Activated CD4-positive, alpha-beta T cell treated with anti-CD3 and anti-CD28 coated beads, Interleukin-2, amount 10 ng/mL, durations not matched to agents 24 days and 14 days (primary cell): ENCODE measurements around the gene ICE2. TPM values are rescaled to one million over a fixed set of nuclear protein-coding genes. Genes with fewer than 3 reads are reported as not detected.

ENCODE experiments used
- DNase-seq: peaks from one replicate; pipeline ENCODE4 v3.0.0; 2022
- H3K27ac Mint-ChIP-seq: one replicate; pipeline ENCODE4 v1.8.0; 2022; ENCODE audit warnings: mild to moderate bottlenecking, mixed read lengths
- H3K27me3 Mint-ChIP-seq: one replicate; pipeline ENCODE4 v1.8.0; 2022; ENCODE audit warnings: mixed read lengths
- H3K36me3 Mint-ChIP-seq: one replicate; pipeline ENCODE4 v1.8.0; 2022; ENCODE audit warnings: low read depth, mild to moderate bottlenecking, mixed read lengths
- H3K4me1 Mint-ChIP-seq: one replicate; pipeline ENCODE4 v1.8.0; 2021; ENCODE audit warnings: mixed read lengths
- H3K4me3 Mint-ChIP-seq: one replicate; pipeline ENCODE4 v1.8.0; 2022; ENCODE audit warnings: mild to moderate bottlenecking, moderate library complexity, mixed read lengths
- H3K9me3 Mint-ChIP-seq: one replicate; pipeline ENCODE4 v1.8.0; 2021; ENCODE audit warnings: mixed read lengths
- intact Hi-C: fragments of 100-400 bp; cut with micrococcal nuclease; formaldehyde crosslinking; loops from one replicate; pipeline ENCODE4 v1.15.1; 2023
- total RNA-seq: library from RNA; stranded (reverse); gene quantifications from 2 replicates; pipeline ENCODE4 v1.2.3, GENCODE V29; 2022

The ICE2 gene
- total RNA-seq, 1 donor from 2014 or later: 62.6 TPM

GRCh38 chr15:60513676-60514075 is 34.7 kb upstream of the ICE2 start:
- Mint-ChIP-seq H3K36me3 (peaks cover 59% of the 10 kb centered on the region), H3K4me3 (no peak overlapping the region), H3K27me3 (no peaks in the 10 kb centered on the region), H3K27ac (no peak overlapping the region), H3K4me1 (peaks cover 21% of the 10 kb centered on the region), H3K9me3 (no peaks in the 10 kb centered on the region)
- DNase-seq: no peak
- intact Hi-C loops: no loop called here

DNA sequence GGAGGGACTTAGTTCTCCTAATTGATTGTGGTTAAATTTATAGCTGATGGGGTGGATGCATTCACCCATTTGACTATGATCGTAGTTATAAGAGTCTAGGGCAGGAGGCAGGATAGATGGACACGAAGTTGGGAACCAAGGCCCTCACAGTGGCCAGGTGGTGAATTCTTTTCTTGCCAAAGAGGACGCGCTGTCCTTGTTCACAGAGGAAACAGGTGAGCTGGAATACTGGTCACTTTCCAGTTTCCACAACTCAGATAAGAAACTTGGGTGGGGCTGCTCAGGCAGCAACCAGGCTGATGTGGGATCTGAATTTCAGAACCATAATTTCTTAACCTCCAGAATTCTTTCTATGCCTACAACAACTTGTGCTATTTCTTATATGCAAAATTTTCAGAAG is 34.0 kb upstream of the ICE2 start:
- no peak overlapping the region for H3K27ac Mint-ChIP-seq
- H3K9me3 Mint-ChIP-seq: no peaks in the 10 kb centered on the region
- DNase-seq: no peak
- intact Hi-C loops: no loop called here
- peaks cover 56% of the 10 kb centered on the region for H3K36me3 Mint-ChIP-seq
- H3K4me3 Mint-ChIP-seq: no peak overlapping the region
- H3K27me3 Mint-ChIP-seq: no peaks in the 10 kb centered on the region
- peaks cover 23% of the 10 kb centered on the region for H3K4me1 Mint-ChIP-seq

DNA sequence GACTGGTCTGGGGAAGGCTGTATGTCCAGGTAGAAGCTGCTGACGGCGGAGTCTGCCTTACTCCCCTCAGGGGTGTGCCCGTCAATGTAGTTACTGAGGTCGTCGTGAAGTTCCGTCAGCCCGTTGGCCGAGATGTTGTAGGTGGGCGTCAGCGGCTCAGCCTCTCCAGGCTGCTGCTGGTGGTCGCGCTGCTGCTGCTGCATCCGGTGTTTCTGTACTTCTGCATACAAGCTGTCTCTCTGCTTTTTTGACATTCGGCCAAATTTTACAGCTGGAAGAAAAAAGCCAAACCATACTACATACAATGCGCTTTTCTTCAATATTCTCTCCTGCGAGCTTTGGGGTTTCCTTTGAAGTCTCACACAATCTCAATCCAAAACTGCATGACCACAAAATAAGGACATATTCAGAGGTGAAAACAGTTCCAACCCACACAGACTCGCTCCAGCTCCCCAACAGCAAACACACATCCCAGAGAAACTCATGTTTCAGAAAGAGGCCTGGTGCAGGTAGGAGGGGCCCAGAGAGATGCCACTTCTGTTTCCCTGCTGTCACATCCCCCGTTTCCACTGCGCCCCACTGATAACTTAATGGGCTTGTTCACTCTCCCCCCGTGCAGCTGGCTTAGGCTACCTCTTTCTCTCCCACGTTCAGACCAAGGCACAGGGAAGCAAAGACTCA is 32.5 kb upstream of the ICE2 start:
- H3K4me1 Mint-ChIP-seq: peaks cover 31% of the 10 kb centered on the region
- H3K36me3 Mint-ChIP-seq: peaks cover 56% of the 10 kb centered on the region

DNA sequence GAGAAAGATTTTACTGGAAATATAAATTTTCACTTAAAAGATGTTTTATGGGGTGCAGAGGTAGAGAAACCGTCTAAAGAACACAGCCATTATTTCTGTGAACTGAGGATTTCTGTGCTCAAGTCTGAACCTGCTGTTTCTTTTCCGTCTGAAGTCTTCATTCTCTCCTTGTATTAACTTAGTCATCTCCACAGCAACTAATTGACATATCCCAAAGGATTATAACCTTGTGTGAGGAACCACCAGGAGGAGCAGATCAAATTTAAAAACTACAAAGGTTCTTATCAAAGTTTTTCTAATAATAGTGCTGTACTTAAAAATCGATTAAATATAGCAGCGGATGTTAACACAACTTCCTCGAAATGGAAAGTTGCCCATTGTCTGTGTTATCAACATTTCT is 31.1 kb upstream of the ICE2 start:
- H3K4me3 Mint-ChIP-seq: no peak overlapping the region
- intact Hi-C loops: no loop called here
- no peaks in the 10 kb centered on the region for H3K9me3 Mint-ChIP-seq
- H3K27me3 Mint-ChIP-seq: no peaks in the 10 kb centered on the region
- peaks cover 31% of the 10 kb centered on the region for H3K4me1 Mint-ChIP-seq
- no peak overlapping the region for H3K27ac Mint-ChIP-seq
- H3K36me3 Mint-ChIP-seq: peaks cover 65% of the 10 kb centered on the region
- DNase-seq: no peak

More for the DNA sequence above, 32.5 kb upstream of the ICE2 start:
- peak overlapping the region; percentile 0 for H3K27ac Mint-ChIP-seq
- intact Hi-C loops: no loop called here
- H3K9me3 Mint-ChIP-seq: no peaks in the 10 kb centered on the region
- no peaks in the 10 kb centered on the region for H3K27me3 Mint-ChIP-seq
- no peak overlapping the region for H3K4me3 Mint-ChIP-seq
- DNase-seq: peak; percentile 52

DNA sequence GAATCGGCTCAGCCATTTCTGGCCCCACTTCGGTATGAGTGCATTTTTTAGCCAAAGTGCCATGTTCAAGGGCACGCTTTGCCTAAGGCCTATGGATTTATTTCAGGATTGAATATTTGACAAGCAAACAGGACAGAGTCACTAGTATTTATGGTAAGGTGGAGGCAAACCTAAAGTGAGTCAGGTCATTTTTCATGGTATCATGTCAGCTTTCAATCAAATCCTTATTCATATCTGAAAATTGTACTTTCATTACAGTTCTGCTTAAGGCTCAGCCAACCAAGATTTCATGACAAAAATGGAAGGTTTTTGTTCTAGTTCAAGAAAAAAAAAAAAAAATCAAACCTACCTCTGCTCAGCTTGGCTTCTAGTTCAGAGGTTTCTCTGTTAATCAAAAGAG is 30.5 kb upstream of the ICE2 start:
- H3K4me3 Mint-ChIP-seq: no peak overlapping the region
- intact Hi-C loops: loop anchor here (2.0 to 10.0 kb wide), 5 partner anchors 41 to 1325 kb away; no protein-coding TSS in a partner anchor
- DNase-seq: no peak
- H3K27me3 Mint-ChIP-seq: no peaks in the 10 kb centered on the region
- no peaks in the 10 kb centered on the region for H3K9me3 Mint-ChIP-seq
- peaks cover 66% of the 10 kb centered on the region for H3K36me3 Mint-ChIP-seq
- peaks cover 31% of the 10 kb centered on the region for H3K4me1 Mint-ChIP-seq
- peak overlapping the region; percentile 24 for H3K27ac Mint-ChIP-seq

DNA sequence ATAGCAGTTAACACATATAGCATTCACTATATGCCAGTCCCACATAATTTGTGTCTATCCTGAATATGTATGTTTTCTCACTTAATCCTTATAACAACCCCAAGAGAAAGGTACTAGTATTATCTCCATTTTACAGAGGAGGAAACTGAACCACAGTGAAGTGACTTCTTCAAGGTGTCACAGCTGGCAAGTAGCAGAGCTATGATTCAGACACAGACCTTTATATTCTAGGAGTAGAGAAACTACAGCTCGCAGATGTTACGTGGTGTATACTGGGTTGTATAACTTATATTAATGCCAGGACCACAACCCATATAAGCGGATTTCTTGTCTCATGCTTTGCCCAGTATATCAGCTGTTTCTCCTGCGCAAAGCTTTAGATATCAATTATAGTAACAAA is 29.5 kb upstream of the ICE2 start:
- no peak overlapping the region for H3K4me3 Mint-ChIP-seq
- H3K27me3 Mint-ChIP-seq: no peaks in the 10 kb centered on the region
- peaks cover 61% of the 10 kb centered on the region for H3K36me3 Mint-ChIP-seq
- peak overlapping the region; percentile 17 for H3K27ac Mint-ChIP-seq
- peaks cover 31% of the 10 kb centered on the region for H3K4me1 Mint-ChIP-seq
- intact Hi-C loops: loop anchor here (1.0 to 10.0 kb wide), 6 partner anchors 42 to 1326 kb away; no protein-coding TSS in a partner anchor
- DNase-seq: no peak
- H3K9me3 Mint-ChIP-seq: no peaks in the 10 kb centered on the region

- intact Hi-C loops: loop anchor here (1.0 to 10.0 kb wide), 8 partner anchors 12 to 1327 kb away; no protein-coding TSS in a partner anchor
- peak overlapping the region; percentile 62 for H3K27ac Mint-ChIP-seq
- H3K36me3 Mint-ChIP-seq: peaks cover 59% of the 10 kb centered on the region
- no peaks in the 10 kb centered on the region for H3K9me3 Mint-ChIP-seq
- DNase-seq: peak; percentile 88
- H3K27me3 Mint-ChIP-seq: no peaks in the 10 kb centered on the region
- peaks cover 29% of the 10 kb centered on the region for H3K4me1 Mint-ChIP-seq
- peak overlapping the region; percentile 15 for H3K4me3 Mint-ChIP-seq
Measured at GRCh38 chr15:60507596-60508424, 28.9 kb upstream of the ICE2 start.

DNA sequence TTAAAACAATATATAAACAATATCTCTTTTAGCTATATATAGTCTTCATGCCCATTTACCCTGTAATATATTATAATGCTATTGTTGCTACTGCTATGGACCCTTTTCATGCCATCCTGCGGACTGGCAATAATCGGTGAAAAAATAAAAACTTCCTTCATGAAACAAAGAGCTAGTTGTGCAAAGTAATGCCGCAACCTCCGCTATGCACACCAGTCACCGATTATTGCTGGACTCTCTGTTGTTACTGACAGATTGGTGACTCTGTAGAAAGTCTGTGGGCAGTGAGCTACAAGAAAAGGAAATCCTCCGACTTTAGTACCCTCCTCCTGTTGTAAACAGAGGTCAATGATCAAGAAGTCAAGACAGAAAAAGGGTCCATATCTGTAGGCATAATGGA is 17.9 kb upstream of the ICE2 start:
- Mint-ChIP-seq H3K36me3 (peaks cover 47% of the 10 kb centered on the region), H3K4me3 (no peak overlapping the region), H3K9me3 (no peaks in the 10 kb centered on the region), H3K4me1 (peaks cover 2% of the 10 kb centered on the region), H3K27me3 (no peaks in the 10 kb centered on the region), H3K27ac (no peak overlapping the region)
- DNase-seq: peak; percentile 45
- intact Hi-C loops: no loop called here

GRCh38 chr15:60494108-60494507 is 15.2 kb upstream of the ICE2 start:
- intact Hi-C loops: no loop called here
- no peak overlapping the region for H3K4me3 Mint-ChIP-seq
- peaks cover 38% of the 10 kb centered on the region for H3K36me3 Mint-ChIP-seq
- no peaks in the 10 kb centered on the region for H3K27me3 Mint-ChIP-seq
- H3K4me1 Mint-ChIP-seq: peaks cover 2% of the 10 kb centered on the region
- no peak overlapping the region for H3K27ac Mint-ChIP-seq
- no peaks in the 10 kb centered on the region for H3K9me3 Mint-ChIP-seq
- DNase-seq: peak; percentile 34

- peak; percentile 8 for DNase-seq
- no peak overlapping the region for H3K4me3 Mint-ChIP-seq
- peaks cover 35% of the 10 kb centered on the region for H3K36me3 Mint-ChIP-seq
- H3K9me3 Mint-ChIP-seq: no peaks in the 10 kb centered on the region
- intact Hi-C loops: no loop called here
- H3K4me1 Mint-ChIP-seq: peaks cover 2% of the 10 kb centered on the region
- H3K27ac Mint-ChIP-seq: no peak overlapping the region
- no peaks in the 10 kb centered on the region for H3K27me3 Mint-ChIP-seq
Measured at GRCh38 chr15:60493166-60493565, 14.2 kb upstream of the ICE2 start.

DNA sequence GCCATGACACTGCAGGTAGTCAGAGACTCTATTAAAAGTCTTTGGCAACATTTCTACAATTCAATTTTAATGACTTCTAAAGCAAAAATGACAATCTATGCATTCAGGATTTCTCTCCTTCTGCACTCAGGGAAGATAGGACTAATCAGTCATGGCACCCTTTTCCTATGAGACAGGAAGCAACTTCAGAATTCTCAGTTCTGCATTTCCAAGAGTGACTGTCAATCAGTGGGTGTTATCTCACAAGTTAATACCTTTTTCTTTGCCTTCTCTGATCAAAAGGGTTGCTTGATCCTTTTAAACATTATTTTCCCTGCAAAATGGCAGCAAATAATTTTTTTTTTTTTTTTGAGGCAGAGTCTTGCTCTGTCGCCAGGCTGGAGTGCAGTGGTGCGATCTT is 7.8 kb upstream of the ICE2 start:
- Mint-ChIP-seq H3K27ac (no peak overlapping the region), H3K4me1 (peaks cover 8% of the 10 kb centered on the region), H3K9me3 (no peaks in the 10 kb centered on the region), H3K27me3 (no peaks in the 10 kb centered on the region), H3K36me3 (peaks cover 3% of the 10 kb centered on the region), H3K4me3 (no peak overlapping the region)
- DNase-seq: peak; percentile 28
- intact Hi-C loops: no loop called here

DNA sequence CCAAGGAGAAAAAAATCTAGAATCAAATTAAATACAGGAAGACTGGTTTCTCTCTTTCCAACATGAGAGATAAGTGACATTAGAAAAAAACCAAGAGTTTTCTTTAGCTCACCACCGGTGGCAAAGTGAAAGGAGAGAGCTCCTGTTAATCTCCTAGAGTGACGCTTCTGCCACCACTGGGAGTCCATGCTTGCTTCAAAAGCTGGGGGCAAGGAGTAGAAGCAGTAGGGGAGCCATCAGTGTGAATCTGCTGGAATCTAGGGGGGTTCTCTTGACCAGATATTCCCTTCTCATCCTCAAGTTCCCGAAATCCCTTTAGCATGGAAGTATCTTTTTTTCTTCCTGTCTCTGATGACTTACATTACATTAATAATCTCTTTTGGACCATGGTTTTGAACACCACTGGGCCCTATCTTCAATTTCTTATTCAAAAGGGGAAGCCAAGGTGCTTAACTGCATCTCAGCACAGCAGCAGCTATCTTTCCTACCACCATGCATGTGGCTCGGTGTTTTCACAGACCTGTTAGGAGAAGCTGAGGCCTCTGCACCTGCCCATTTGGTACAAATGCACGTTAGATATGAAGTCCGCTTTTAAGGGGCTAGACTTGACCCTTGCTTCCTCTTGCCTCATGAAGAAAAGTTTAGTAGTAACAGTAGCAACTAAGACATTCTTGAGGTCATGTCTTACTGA is 6.6 kb upstream of the ICE2 start:
- H3K27ac Mint-ChIP-seq: no peak overlapping the region
- H3K4me1 Mint-ChIP-seq: peaks cover 8% of the 10 kb centered on the region
- H3K4me3 Mint-ChIP-seq: no peak overlapping the region
- DNase-seq: peak; percentile 50
- intact Hi-C loops: no loop called here
- H3K36me3 Mint-ChIP-seq: peaks cover 2% of the 10 kb centered on the region
- H3K9me3 Mint-ChIP-seq: no peaks in the 10 kb centered on the region
- no peaks in the 10 kb centered on the region for H3K27me3 Mint-ChIP-seq

- intact Hi-C loops: no loop called here
- no peak for DNase-seq
- peaks cover 2% of the 10 kb centered on the region for H3K36me3 Mint-ChIP-seq
- H3K27ac Mint-ChIP-seq: no peak overlapping the region
- H3K9me3 Mint-ChIP-seq: no peaks in the 10 kb centered on the region
- H3K27me3 Mint-ChIP-seq: no peaks in the 10 kb centered on the region
- no peak overlapping the region for H3K4me3 Mint-ChIP-seq
- peaks cover 21% of the 10 kb centered on the region for H3K4me1 Mint-ChIP-seq
Measured at GRCh38 chr15:60483042-60483441, 4.1 kb upstream of the ICE2 start.

DNA sequence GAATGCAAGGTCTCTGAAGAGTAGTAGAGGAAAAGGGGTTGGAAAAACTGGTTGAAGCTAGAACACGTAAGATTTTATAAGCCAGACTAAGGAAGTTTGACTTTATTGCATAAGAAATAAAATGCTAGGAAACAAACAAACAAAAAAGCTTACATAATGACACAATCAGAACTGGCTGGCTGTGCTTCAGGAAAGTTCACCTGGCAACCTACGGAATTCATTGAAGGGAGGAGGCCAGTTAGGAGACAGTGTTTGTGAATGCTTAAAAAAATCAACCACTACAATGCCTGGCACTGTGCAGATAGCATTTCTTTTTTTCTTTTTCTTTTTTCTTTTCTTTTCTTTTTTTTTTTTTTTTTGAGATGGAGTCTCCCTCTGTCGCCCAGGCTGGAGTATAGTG is 1.9 kb upstream of the ICE2 start:
- DNase-seq: no peak
- peaks cover 36% of the 10 kb centered on the region for H3K4me1 Mint-ChIP-seq
- H3K4me3 Mint-ChIP-seq: no peak overlapping the region
- no peaks in the 10 kb centered on the region for H3K27me3 Mint-ChIP-seq
- intact Hi-C loops: no loop called here
- H3K9me3 Mint-ChIP-seq: no peaks in the 10 kb centered on the region
- no peak overlapping the region for H3K27ac Mint-ChIP-seq
- peaks cover 11% of the 10 kb centered on the region for H3K36me3 Mint-ChIP-seq
